ENCODE measurements around the gene STK33.

- TF ChIP-seq, protein P1, sequence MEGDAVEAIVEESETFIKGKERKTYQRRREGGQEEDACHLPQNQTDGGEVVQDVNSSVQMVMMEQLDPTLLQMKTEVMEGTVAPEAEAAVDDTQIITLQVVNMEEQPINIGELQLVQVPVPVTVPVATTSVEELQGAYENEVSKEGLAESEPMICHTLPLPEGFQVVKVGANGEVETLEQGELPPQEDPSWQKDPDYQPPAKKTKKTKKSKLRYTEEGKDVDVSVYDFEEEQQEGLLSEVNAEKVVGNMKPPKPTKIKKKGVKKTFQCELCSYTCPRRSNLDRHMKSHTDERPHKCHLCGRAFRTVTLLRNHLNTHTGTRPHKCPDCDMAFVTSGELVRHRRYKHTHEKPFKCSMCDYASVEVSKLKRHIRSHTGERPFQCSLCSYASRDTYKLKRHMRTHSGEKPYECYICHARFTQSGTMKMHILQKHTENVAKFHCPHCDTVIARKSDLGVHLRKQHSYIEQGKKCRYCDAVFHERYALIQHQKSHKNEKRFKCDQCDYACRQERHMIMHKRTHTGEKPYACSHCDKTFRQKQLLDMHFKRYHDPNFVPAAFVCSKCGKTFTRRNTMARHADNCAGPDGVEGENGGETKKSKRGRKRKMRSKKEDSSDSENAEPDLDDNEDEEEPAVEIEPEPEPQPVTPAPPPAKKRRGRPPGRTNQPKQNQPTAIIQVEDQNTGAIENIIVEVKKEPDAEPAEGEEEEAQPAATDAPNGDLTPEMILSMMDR (IDR thresholded peaks at IDR 0.05) = no peak
- no peak for TF ChIP-seq POLR2AphosphoS5 (IDR thresholded peaks at IDR 0.05)
These were observed 40.5 kb upstream of the STK33 start for GRCh38 chr11:8634498-8634897.

All from prostate gland (tissue), 2 donors.